ENCODE results near the gene SEMA3G.

SEMA3G gene

DNA sequence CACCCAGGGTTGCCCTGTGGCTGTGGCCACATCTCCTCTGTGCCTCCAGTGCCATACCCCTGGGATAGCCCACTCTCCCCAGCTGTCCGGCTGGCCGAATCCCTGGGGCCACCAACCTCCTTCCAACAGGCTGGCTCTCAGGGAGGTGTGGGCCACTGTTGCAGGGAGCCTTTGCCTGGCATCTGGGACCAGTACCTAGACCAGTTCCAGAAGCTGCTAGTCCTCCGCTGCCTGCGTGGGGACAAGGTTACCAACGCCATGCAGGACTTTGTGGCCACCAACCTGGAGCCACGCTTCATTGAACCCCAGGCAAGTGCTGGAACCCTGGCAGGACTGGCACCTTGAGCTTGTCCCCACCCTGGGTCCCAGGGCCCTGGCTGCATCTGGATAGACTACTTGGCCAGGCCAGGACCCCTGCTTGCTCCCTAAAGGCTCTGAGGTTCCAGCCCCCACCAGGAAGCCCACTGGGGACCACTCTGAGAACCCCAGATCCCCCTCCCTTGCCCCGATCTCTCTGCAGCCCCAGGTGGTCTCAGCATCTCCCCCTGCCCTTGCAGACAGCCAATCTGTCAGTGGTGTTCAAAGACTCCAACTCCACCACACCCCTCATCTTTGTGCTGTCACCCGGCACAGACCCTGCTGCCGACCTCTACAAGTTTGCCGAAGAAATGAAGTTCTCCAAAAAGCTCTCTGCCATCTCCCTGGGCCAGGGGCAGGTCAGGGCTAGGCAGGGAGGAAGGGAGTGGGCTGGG lies 50.0 kb downstream of the SEMA3G start:
- TF ChIP-seq POLR2AphosphoS5 (IDR thresholded peaks at IDR 0.05; ENCODE audit: low read depth, low read length) (no peak), SIN3A (IDR thresholded peaks at IDR 0.05; ENCODE audit: borderline replicate concordance, insufficient read depth, low read length) (no peak), TAF1 (IDR thresholded peaks at IDR 0.05; ENCODE audit: borderline replicate concordance, insufficient read depth, low read length) (no peak), FOXP2 (optimal IDR thresholded peaks at IDR 0.05; ENCODE audit: borderline replicate concordance, extremely low read depth, extremely low read length, insufficient read depth) (no peak)
- TF ChIP-seq, protein P1, sequence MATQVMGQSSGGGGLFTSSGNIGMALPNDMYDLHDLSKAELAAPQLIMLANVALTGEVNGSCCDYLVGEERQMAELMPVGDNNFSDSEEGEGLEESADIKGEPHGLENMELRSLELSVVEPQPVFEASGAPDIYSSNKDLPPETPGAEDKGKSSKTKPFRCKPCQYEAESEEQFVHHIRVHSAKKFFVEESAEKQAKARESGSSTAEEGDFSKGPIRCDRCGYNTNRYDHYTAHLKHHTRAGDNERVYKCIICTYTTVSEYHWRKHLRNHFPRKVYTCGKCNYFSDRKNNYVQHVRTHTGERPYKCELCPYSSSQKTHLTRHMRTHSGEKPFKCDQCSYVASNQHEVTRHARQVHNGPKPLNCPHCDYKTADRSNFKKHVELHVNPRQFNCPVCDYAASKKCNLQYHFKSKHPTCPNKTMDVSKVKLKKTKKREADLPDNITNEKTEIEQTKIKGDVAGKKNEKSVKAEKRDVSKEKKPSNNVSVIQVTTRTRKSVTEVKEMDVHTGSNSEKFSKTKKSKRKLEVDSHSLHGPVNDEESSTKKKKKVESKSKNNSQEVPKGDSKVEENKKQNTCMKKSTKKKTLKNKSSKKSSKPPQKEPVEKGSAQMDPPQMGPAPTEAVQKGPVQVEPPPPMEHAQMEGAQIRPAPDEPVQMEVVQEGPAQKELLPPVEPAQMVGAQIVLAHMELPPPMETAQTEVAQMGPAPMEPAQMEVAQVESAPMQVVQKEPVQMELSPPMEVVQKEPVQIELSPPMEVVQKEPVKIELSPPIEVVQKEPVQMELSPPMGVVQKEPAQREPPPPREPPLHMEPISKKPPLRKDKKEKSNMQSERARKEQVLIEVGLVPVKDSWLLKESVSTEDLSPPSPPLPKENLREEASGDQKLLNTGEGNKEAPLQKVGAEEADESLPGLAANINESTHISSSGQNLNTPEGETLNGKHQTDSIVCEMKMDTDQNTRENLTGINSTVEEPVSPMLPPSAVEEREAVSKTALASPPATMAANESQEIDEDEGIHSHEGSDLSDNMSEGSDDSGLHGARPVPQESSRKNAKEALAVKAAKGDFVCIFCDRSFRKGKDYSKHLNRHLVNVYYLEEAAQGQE (IDR thresholded peaks at IDR 0.05; ENCODE audit: insufficient read depth in 1 of 2, low read depth in 2 of 2, low read length in 2 of 2): no peak

DNA sequence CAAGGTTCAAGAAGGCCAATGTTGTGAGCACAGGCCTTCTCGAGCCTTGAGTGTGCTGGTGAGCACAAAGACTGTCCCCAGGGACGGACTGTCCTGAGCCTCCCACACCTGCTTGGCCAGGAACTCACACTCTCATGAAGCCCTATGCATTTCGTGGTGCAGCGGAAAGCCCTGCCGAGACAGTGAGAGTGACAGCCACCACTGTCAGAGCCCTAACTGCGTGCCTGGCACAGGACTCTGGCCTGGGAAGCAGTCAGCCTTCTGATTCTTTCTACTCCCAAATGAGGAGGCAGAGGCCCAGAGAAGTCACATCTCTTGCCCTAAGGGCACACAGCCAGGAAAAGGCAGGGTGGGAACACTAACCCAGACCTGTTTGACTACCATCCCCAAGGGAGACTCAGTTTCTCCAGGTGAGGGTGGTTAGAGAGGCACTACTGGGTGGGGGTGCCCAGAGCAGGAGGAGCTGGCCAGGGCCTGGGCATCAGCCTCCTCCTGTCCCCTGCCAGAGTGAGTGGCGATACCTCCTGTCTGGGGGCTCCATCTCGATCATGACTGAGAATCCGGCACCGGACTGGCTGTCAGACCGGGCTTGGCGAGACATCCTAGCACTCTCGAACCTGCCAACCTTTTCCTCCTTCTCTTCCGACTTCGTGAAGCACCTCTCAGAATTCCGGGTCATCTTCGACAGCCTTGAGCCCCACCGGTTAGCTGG lies 50.8 kb downstream of the SEMA3G start:
- TF ChIP-seq TAF1 (IDR thresholded peaks at IDR 0.05; ENCODE audit: borderline replicate concordance, insufficient read depth, low read length) (no peak), POLR2AphosphoS5 (IDR thresholded peaks at IDR 0.05; ENCODE audit: low read depth, low read length) (no peak), SIN3A (IDR thresholded peaks at IDR 0.05; ENCODE audit: borderline replicate concordance, insufficient read depth, low read length) (no peak), FOXP2 (optimal IDR thresholded peaks at IDR 0.05; ENCODE audit: borderline replicate concordance, extremely low read depth, extremely low read length, insufficient read depth) (no peak)
- TF ChIP-seq, protein P1 (IDR thresholded peaks at IDR 0.05; ENCODE audit: insufficient read depth in 1 of 2, low read depth in 2 of 2, low read length in 2 of 2): no peak

DNA sequence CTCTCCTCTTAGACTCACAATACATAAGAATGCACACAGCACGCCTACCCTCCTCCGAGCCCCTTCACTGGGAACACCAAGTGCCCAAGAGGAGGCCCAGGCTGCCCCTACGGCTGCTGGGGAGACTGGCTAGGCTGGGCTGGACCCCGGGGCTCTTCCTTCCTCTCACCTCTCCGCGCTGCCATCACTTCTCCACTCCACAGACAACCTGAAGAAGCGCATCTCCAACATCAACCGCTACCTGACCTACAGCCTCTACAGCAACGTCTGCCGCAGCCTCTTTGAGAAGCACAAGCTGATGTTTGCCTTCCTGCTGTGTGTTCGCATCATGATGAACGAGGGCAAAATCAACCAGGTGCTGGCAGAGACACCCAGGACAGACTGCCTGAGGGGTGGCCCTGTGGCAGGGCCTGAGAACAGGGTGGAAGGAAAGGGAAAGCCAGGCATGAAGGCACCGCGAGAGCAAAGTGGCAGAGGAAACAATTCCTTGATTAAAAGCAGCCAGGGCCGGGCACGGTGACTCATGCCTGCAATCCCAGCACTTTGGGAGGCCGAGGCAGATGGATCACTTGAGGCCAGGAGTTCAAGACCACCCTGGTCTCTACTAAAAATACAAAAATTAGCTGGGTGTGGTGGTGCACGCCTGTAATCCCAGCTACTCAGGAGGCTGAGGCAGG lies 51.6 kb downstream of the SEMA3G start:
- TF ChIP-seq SIN3A (IDR thresholded peaks at IDR 0.05; ENCODE audit: borderline replicate concordance, insufficient read depth, low read length) (no peak), FOXP2 (optimal IDR thresholded peaks at IDR 0.05; ENCODE audit: borderline replicate concordance, extremely low read depth, extremely low read length, insufficient read depth) (no peak), POLR2AphosphoS5 (IDR thresholded peaks at IDR 0.05; ENCODE audit: low read depth, low read length) (no peak), TAF1 (IDR thresholded peaks at IDR 0.05; ENCODE audit: borderline replicate concordance, insufficient read depth, low read length) (no peak)
- TF ChIP-seq, protein P1 (IDR thresholded peaks at IDR 0.05; ENCODE audit: insufficient read depth in 1 of 2, low read depth in 2 of 2, low read length in 2 of 2): no peak

DNA sequence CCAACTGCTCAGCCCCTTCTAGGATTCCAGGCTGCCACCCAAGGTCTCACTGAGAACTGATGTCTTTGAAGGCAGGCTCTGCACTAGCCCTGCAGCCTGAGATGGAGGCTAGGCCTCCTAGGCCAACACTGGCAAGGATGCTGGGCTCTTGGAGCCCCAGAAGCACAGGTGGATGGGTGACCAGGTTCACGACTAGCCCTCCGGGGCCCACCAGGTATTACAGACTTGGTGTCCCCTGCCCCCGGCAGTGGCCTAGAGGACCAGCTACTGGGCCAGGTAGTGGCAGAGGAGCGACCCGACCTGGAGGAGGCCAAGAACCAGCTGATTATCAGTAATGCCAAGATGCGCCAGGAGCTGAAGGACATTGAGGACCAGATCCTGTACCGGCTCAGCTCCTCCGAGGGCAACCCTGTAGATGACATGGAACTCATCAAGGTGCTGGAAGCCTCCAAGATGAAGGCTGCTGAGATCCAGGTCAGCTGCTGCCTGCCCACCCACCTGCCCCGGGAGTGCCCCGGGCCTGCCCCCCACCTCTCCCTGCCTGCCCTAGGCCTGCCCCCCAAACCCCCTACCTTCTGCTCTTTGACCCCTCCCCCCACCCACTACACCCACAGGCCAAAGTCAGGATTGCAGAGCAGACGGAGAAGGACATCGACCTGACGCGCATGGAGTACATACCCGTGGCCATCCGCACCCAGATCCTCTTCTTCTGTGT lies 52.5 kb downstream of the SEMA3G start:
- TF ChIP-seq, protein P1 (IDR thresholded peaks at IDR 0.05; ENCODE audit: insufficient read depth in 1 of 2, low read depth in 2 of 2, low read length in 2 of 2): no peak
- TF ChIP-seq TAF1 (IDR thresholded peaks at IDR 0.05; ENCODE audit: borderline replicate concordance, insufficient read depth, low read length) (no peak), SIN3A (IDR thresholded peaks at IDR 0.05; ENCODE audit: borderline replicate concordance, insufficient read depth, low read length) (no peak), FOXP2 (optimal IDR thresholded peaks at IDR 0.05; ENCODE audit: borderline replicate concordance, extremely low read depth, extremely low read length, insufficient read depth) (no peak)
